SK-N-SH treated with all-trans-retinoic acid at 6 μM for 48 hours (cell line): Measurements from ENCODE around the gene GAP43.
A peak's percentile ranks its signal among the peaks of the same experiment; 100 is the strongest.

Source experiments
- ATAC-seq: fragments of 200-7000 bp; cut with Tn5 transposase; 3 replicates; pipeline ENCODE4 v1.9.1; 2020; ENCODE audit warnings: mild to moderate bottlenecking, moderate library complexity
- ARNTL ChIP-seq: fragments of 450-650 bp; formaldehyde crosslinking; IDR thresholded peaks from 2 replicates; pipeline ENCODE4 v1.5.0; 2020; ENCODE audit warnings: low read depth, mild to moderate bottlenecking, moderate library complexity, borderline replicate concordance
- BACH2 ChIP-seq: fragments of 250-450 bp; sonication (Bioruptor Pico); IDR thresholded peaks from 2 replicates; pipeline ENCODE4 v1.9.0; 2021; ENCODE audit warnings: mild to moderate bottlenecking, borderline replicate concordance
- CSDC2 ChIP-seq: fragments of 250-450 bp; sonication (Bioruptor Pico); IDR thresholded peaks from 2 replicates; pipeline ENCODE4 v1.5.0; 2020; ENCODE audit warnings: mild to moderate bottlenecking, moderate library complexity
- ESRRG ChIP-seq: fragments of 250-450 bp; sonication (Bioruptor Pico); IDR thresholded peaks from 2 replicates; pipeline ENCODE4 v1.6.1; 2021; ENCODE audit warnings: mild to moderate bottlenecking
- GLIS3 ChIP-seq: fragments of 250-450 bp; sonication (Bioruptor Pico); IDR thresholded peaks from 2 replicates; pipeline ENCODE4 v1.5.0; 2020; ENCODE audit warnings: mild to moderate bottlenecking, moderate library complexity
- ISL1 ChIP-seq: fragments of 250-450 bp; sonication (Bioruptor Pico); IDR thresholded peaks from 2 replicates; pipeline ENCODE4 v2.1.2; 2022; ENCODE audit warnings: mild to moderate bottlenecking, moderate library complexity
- OSR1 ChIP-seq: fragments of 250-450 bp; sonication (Bioruptor Pico); IDR thresholded peaks from 2 replicates; pipeline ENCODE4 v1.8.0; 2022; ENCODE audit warnings: moderate library complexity, mild to moderate bottlenecking, inconsistent platforms
- RARB ChIP-seq: fragments of 250-450 bp; sonication (Bioruptor Pico); IDR thresholded peaks from 2 replicates; pipeline ENCODE4 v1.8.0; 2021; ENCODE audit warnings: mild to moderate bottlenecking, moderate library complexity
- SNAI2 ChIP-seq: fragments of 250-450 bp; sonication (Bioruptor Pico); IDR thresholded peaks from 2 replicates; pipeline ENCODE4 v1.5.0; 2020; ENCODE audit warnings: mild to moderate bottlenecking, moderate library complexity
- TCF4 ChIP-seq: fragments of 250-450 bp; sonication (Bioruptor Pico); IDR thresholded peaks from 2 replicates; pipeline ENCODE4 v1.8.0; 2021; ENCODE audit warnings: mild to moderate bottlenecking, moderate library complexity, borderline replicate concordance
- ZC3H10 ChIP-seq: fragments of 250-450 bp; sonication (Bioruptor Pico); IDR thresholded peaks from 2 replicates; pipeline ENCODE4 v1.5.1; 2021; ENCODE audit warnings: mild to moderate bottlenecking, moderate library complexity
- ZFP3 ChIP-seq: fragments of 250-450 bp; sonication (Bioruptor Pico); IDR thresholded peaks from 2 replicates; pipeline ENCODE4 v1.5.0; 2020; ENCODE audit warnings: mild to moderate bottlenecking, moderate library complexity
- ZFP30 ChIP-seq: fragments of 450-650 bp; formaldehyde crosslinking; IDR thresholded peaks from 2 replicates; pipeline ENCODE4 v1.5.0; 2022; ENCODE audit warnings: mild to moderate bottlenecking, moderate library complexity
- ZNF565 ChIP-seq: fragments of 450-650 bp; formaldehyde crosslinking; conservative IDR thresholded peaks from 2 replicates; pipeline ENCODE4 v1.5.0; 2020; ENCODE audit warnings: low read depth, mild to moderate bottlenecking, moderate library complexity
- ZNF70 ChIP-seq: fragments of 450-650 bp; formaldehyde crosslinking; IDR thresholded peaks from 2 replicates; pipeline ENCODE4 v1.5.0; 2020; ENCODE audit warnings: mild to moderate bottlenecking, moderate library complexity
- ZNF8 ChIP-seq: fragments of 450-650 bp; formaldehyde crosslinking; IDR thresholded peaks from 2 replicates; pipeline ENCODE4 v1.5.0; 2020; ENCODE audit warnings: mild to moderate bottlenecking, moderate library complexity
- TF ChIP-seq, protein P1 (sequence below): fragments of 250-450 bp; sonication (Bioruptor Pico); IDR thresholded peaks from 2 replicates; pipeline ENCODE4 v1.5.1; 2020; ENCODE audit warnings: low read depth, mild to moderate bottlenecking, moderate library complexity
- TF ChIP-seq, protein P2 (sequence below): fragments of 250-450 bp; sonication (Bioruptor Pico); IDR thresholded peaks from 2 replicates; pipeline ENCODE4 v1.8.0; 2020; ENCODE audit warnings: mild to moderate bottlenecking, moderate library complexity, borderline replicate concordance
- TF ChIP-seq, protein P3 (sequence below): fragments of 250-450 bp; sonication (Bioruptor Pico); IDR thresholded peaks from 2 replicates; pipeline ENCODE4 v1.5.0; 2020; ENCODE audit warnings: mild to moderate bottlenecking, moderate library complexity
- TF ChIP-seq, protein P4 (sequence below): fragments of 250-450 bp; sonication (Bioruptor Pico); IDR thresholded peaks from 2 replicates; pipeline ENCODE4 v1.8.0; 2021; ENCODE audit warnings: low read depth, mild to moderate bottlenecking, moderate library complexity, borderline replicate concordance

Gene GAP43

DNA sequence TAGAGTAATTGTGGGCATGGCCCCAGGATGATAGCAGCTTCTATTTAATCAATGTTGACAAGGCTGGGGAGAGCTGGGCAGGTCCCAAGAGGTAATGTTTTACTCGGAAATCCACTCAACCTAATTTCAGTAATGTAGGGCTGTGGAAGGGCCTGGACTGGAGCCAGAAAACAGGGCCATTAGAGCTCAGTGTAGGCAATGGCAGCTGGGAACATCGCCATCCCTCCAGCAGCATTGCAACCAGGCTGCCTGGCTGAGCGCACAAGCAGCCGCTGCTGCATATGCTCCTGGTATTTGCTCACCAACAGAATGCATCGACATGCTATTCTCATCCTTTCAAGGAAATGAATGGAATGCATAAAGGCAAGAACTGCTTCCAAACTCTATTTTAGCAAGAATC, 90.0 kb downstream of the GAP43 start:
- ATAC-seq, result peak; percentile 93
- TF ChIP-seq, protein P1, sequence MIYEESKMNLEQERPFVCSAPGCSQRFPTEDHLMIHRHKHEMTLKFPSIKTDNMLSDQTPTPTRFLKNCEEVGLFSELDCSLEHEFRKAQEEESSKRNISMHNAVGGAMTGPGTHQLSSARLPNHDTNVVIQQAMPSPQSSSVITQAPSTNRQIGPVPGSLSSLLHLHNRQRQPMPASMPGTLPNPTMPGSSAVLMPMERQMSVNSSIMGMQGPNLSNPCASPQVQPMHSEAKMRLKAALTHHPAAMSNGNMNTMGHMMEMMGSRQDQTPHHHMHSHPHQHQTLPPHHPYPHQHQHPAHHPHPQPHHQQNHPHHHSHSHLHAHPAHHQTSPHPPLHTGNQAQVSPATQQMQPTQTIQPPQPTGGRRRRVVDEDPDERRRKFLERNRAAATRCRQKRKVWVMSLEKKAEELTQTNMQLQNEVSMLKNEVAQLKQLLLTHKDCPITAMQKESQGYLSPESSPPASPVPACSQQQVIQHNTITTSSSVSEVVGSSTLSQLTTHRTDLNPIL (CRISPR knock-in tag), result no peak; the same call in 1 of the 2 replicates
- TF ChIP-seq BACH2 (peak; percentile 11; the same call in 1 of the 2 replicates), ZNF565 (CRISPR knock-in tag) (no peak), ESRRG (CRISPR knock-in tag) (no peak), CSDC2 (CRISPR knock-in tag) (0 out of 2 replicates have a peak, but pooled peaks have one; percentile 28), ZFP3 (CRISPR knock-in tag) (0 out of 2 replicates have a peak, but pooled peaks have one; percentile 78), TCF4 (CRISPR knock-in tag) (peak; percentile 56; the same call in 1 of the 2 replicates), OSR1 (CRISPR knock-in tag) (no peak), RARB (no peak), ISL1 (CRISPR knock-in tag) (peak; percentile 89)
- TF ChIP-seq, protein P2, sequence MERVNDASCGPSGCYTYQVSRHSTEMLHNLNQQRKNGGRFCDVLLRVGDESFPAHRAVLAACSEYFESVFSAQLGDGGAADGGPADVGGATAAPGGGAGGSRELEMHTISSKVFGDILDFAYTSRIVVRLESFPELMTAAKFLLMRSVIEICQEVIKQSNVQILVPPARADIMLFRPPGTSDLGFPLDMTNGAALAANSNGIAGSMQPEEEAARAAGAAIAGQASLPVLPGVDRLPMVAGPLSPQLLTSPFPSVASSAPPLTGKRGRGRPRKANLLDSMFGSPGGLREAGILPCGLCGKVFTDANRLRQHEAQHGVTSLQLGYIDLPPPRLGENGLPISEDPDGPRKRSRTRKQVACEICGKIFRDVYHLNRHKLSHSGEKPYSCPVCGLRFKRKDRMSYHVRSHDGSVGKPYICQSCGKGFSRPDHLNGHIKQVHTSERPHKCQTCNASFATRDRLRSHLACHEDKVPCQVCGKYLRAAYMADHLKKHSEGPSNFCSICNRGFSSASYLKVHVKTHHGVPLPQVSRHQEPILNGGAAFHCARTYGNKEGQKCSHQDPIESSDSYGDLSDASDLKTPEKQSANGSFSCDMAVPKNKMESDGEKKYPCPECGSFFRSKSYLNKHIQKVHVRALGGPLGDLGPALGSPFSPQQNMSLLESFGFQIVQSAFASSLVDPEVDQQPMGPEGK (CRISPR knock-in tag), result no peak
- TF ChIP-seq, protein P3, sequence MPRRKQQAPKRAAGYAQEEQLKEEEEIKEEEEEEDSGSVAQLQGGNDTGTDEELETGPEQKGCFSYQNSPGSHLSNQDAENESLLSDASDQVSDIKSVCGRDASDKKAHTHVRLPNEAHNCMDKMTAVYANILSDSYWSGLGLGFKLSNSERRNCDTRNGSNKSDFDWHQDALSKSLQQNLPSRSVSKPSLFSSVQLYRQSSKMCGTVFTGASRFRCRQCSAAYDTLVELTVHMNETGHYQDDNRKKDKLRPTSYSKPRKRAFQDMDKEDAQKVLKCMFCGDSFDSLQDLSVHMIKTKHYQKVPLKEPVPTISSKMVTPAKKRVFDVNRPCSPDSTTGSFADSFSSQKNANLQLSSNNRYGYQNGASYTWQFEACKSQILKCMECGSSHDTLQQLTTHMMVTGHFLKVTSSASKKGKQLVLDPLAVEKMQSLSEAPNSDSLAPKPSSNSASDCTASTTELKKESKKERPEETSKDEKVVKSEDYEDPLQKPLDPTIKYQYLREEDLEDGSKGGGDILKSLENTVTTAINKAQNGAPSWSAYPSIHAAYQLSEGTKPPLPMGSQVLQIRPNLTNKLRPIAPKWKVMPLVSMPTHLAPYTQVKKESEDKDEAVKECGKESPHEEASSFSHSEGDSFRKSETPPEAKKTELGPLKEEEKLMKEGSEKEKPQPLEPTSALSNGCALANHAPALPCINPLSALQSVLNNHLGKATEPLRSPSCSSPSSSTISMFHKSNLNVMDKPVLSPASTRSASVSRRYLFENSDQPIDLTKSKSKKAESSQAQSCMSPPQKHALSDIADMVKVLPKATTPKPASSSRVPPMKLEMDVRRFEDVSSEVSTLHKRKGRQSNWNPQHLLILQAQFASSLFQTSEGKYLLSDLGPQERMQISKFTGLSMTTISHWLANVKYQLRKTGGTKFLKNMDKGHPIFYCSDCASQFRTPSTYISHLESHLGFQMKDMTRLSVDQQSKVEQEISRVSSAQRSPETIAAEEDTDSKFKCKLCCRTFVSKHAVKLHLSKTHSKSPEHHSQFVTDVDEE (CRISPR knock-in tag), result peak; percentile 71; the same call in 1 of the 2 replicates

DNA sequence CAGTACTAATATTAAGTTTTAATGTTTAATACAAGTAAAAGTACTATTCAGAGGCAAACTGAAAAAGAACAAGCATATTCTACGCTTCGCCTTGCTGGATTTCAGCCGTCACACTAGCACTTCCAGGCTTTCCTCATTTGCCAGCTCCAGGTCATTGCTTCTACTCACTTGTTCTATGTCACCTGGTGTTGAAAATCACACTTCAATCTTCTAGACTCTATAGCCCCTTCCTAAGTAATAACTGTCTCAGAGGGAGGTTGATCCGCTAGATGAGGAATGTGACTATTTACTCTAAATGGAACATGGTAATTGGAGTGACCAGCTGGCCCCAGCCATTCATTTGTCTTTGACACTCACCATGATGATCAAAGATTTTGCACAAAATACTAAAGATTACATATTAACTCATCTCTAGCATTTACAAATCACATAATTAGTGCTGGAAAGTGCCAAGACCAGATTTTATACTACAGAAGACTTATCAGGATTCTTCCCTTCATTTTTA, 92.0 kb downstream of the GAP43 start:
- ATAC-seq, result no peak
- no peak for TF ChIP-seq CSDC2 (CRISPR knock-in tag)
- TF ChIP-seq GLIS3 (CRISPR knock-in tag), result no peak
- no peak for TF ChIP-seq TCF4 (CRISPR knock-in tag)
- TF ChIP-seq ZNF70 (CRISPR knock-in tag), result no peak
- no peak for TF ChIP-seq ESRRG (CRISPR knock-in tag)
- TF ChIP-seq, all 23 proteins: peak for 0

DNA sequence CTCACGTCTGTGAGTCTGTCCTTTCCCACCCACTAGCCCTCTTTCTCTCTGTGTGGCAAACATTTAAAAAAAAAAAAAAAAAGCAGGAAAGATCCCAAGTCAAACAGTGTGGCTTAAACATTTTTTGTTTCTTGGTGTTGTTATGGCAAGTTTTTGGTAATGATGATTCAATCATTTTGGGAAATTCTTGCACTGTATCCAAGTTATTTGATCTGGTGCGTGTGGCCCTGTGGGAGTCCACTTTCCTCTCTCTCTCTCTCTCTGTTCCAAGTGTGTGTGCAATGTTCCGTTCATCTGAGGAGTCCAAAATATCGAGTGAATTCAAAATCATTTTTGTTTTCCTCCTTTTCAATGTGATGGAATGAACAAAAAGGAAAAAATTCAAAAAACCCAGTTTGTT, 97.7 kb downstream of the GAP43 start:
- no peak for TF ChIP-seq CSDC2 (CRISPR knock-in tag)
- TF ChIP-seq ZNF70 (CRISPR knock-in tag), result no peak
- no peak for TF ChIP-seq SNAI2
- no peak for TF ChIP-seq ARNTL (CRISPR knock-in tag)
- no peak for TF ChIP-seq ESRRG (CRISPR knock-in tag)
- TF ChIP-seq, protein P4, sequence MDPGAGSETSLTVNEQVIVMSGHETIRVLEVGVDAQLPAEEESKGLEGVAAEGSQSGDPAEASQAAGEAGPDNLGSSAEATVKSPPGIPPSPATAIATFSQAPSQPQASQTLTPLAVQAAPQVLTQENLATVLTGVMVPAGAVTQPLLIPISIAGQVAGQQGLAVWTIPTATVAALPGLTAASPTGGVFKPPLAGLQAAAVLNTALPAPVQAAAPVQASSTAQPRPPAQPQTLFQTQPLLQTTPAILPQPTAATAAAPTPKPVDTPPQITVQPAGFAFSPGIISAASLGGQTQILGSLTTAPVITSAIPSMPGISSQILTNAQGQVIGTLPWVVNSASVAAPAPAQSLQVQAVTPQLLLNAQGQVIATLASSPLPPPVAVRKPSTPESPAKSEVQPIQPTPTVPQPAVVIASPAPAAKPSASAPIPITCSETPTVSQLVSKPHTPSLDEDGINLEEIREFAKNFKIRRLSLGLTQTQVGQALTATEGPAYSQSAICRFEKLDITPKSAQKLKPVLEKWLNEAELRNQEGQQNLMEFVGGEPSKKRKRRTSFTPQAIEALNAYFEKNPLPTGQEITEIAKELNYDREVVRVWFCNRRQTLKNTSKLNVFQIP (CRISPR knock-in tag), result no peak
- TF ChIP-seq ISL1 (CRISPR knock-in tag), result no peak
- TF ChIP-seq ZNF8, result no peak
- TF ChIP-seq ZC3H10, result no peak
- TF ChIP-seq GLIS3 (CRISPR knock-in tag), result no peak
- no peak for TF ChIP-seq ZFP30 (CRISPR knock-in tag)
- no peak for TF ChIP-seq ZNF565 (CRISPR knock-in tag)
- no peak for TF ChIP-seq ZFP3 (CRISPR knock-in tag)
- TF ChIP-seq, protein P3 (CRISPR knock-in tag), result no peak
- TF ChIP-seq TCF4 (CRISPR knock-in tag), result no peak
- TF ChIP-seq BACH2, result no peak
- ATAC-seq, result no peak
